ENCODE measurements around the gene NOP14. TPM values are rescaled to one million over a fixed set of nuclear protein-coding genes. Genes with fewer than 3 reads are reported as not detected.
"Not testable (repeated sequence)": the region's sequence is repeated elsewhere in the genome, so short reads cannot be mapped to it uniquely, and the experiment has no call there.

The NOP14 gene
- total RNA-seq, 6 experiments from 2014 or later, result 34.8 to 39.4 (median 37.0) TPM

DNA sequence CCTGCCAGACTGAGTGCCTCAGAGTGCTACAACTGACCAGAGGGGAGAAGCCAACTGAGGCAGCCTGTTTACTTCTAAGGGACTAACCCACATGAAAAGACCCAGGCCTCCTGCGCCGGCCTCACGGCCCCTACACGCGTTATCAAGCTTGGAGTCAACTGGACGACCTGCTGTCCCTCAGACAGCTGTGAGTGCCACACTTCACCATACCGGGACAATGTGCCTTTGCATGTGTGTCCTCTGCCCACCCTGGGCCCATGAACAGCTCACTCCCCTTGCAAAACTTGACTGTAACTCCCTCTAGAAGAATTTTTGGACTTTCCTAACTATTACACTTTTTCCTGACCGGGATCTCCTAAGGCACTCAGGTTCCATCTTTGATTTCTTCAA lies 1.8 kb downstream of the NOP14 start:
- H3K4me1 Mint-ChIP-seq (ENCODE audit: low read depth), result peaks cover 50% of the 10 kb centered on the region
- no peak overlapping the region for H3K27ac Mint-ChIP-seq
- no peak for DNase-seq
- H3K9me3 Mint-ChIP-seq, result no peaks in the 10 kb centered on the region
- peak overlapping the region; percentile 91 for H3K4me3 Mint-ChIP-seq
- TF ChIP-seq, protein P1, sequence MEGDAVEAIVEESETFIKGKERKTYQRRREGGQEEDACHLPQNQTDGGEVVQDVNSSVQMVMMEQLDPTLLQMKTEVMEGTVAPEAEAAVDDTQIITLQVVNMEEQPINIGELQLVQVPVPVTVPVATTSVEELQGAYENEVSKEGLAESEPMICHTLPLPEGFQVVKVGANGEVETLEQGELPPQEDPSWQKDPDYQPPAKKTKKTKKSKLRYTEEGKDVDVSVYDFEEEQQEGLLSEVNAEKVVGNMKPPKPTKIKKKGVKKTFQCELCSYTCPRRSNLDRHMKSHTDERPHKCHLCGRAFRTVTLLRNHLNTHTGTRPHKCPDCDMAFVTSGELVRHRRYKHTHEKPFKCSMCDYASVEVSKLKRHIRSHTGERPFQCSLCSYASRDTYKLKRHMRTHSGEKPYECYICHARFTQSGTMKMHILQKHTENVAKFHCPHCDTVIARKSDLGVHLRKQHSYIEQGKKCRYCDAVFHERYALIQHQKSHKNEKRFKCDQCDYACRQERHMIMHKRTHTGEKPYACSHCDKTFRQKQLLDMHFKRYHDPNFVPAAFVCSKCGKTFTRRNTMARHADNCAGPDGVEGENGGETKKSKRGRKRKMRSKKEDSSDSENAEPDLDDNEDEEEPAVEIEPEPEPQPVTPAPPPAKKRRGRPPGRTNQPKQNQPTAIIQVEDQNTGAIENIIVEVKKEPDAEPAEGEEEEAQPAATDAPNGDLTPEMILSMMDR (IDR thresholded peaks at IDR 0.05), result no peak
- H3K27me3 Mint-ChIP-seq (ENCODE audit: insufficient read depth), result no peaks in the 10 kb centered on the region
- peaks cover 30% of the 10 kb centered on the region for H3K36me3 Mint-ChIP-seq (ENCODE audit: low read depth)

DNA sequence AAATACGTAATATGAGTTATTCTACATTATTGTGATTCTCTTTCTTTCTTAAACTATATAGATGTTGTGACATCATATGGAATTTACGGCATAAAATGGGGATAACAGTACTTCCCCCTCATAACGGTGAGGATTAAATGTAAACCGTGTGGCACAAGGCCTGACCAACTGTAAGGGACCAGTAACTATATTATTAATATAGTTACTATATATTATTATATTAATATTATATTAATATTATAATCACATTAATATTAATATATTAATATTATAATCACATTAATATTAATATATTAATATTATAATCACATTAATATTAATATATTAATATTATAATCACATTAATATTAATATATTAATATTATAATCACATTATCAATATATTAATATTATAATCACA lies 2.8 kb downstream of the NOP14 start:
- DNase-seq; H3K4me3 Mint-ChIP-seq; H3K9me3 Mint-ChIP-seq; H3K27me3 Mint-ChIP-seq (ENCODE audit: insufficient read depth); H3K27ac Mint-ChIP-seq: not testable (repeated sequence)
- Mint-ChIP-seq H3K36me3 (ENCODE audit: low read depth) (peaks cover 33% of the 10 kb centered on the region), H3K4me1 (ENCODE audit: low read depth) (peaks cover 50% of the 10 kb centered on the region)

GRCh38 chr4:2958446-2958845 lies 4.8 kb downstream of the NOP14 start:
- TF ChIP-seq, protein P1 (IDR thresholded peaks at IDR 0.05), result no peak
- Mint-ChIP-seq H3K4me3 (peak overlapping the region; percentile 55), H3K27me3 (ENCODE audit: insufficient read depth) (no peaks in the 10 kb centered on the region), H3K4me1 (ENCODE audit: low read depth) (peaks cover 37% of the 10 kb centered on the region), H3K36me3 (ENCODE audit: low read depth) (peaks cover 44% of the 10 kb centered on the region), H3K9me3 (no peaks in the 10 kb centered on the region), H3K27ac (peak overlapping the region; percentile 87)
- DNase-seq, result no peak

DNA sequence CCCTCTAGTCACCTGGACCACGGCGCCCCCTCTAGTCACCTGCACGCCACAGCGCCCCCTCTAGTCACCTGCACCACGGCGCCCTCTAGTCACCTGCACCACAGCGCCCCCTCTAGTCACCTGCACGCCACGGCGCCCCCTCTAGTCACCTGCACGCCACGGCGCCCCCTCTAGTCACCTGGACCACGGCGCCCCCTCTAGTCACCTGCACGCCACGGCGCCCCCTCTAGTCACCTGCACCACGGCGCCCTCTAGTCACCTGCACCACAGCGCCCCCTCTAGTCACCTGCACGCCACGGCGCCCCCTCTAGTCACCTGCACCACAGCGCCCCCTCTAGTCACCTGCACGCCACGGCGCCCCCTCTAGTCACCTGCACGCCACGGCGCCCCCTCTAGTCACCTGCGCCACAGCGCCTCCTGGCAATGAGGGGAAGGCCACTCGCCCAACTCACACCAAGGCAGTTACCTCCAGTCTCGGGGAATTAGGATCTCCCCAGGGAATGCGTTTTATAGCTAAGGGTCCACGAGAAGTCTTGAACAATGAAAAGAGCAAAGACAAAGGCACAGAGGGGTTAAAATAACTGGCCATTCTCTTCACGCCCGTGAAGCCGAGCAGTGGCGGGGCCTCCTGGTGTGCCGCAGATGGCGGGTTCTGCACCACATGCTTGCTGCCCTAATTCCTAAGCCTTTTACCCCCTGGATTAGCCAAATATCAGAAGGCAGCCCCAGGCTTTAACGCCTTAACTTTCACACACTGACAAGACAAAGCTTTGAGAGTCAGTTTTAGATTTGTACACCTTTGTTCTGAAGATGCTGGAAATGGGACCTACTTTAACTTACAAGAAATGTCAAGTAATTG lies 7.8 kb downstream of the NOP14 start:
- DNase-seq; H3K27me3 Mint-ChIP-seq (ENCODE audit: insufficient read depth); H3K4me3 Mint-ChIP-seq; H3K9me3 Mint-ChIP-seq; H3K27ac Mint-ChIP-seq: not testable (repeated sequence)
- Mint-ChIP-seq H3K4me1 (ENCODE audit: low read depth) (peaks cover 35% of the 10 kb centered on the region), H3K36me3 (ENCODE audit: low read depth) (peaks cover 58% of the 10 kb centered on the region)
- TF ChIP-seq, protein P1 (IDR thresholded peaks at IDR 0.05), result peak; percentile 56

DNA sequence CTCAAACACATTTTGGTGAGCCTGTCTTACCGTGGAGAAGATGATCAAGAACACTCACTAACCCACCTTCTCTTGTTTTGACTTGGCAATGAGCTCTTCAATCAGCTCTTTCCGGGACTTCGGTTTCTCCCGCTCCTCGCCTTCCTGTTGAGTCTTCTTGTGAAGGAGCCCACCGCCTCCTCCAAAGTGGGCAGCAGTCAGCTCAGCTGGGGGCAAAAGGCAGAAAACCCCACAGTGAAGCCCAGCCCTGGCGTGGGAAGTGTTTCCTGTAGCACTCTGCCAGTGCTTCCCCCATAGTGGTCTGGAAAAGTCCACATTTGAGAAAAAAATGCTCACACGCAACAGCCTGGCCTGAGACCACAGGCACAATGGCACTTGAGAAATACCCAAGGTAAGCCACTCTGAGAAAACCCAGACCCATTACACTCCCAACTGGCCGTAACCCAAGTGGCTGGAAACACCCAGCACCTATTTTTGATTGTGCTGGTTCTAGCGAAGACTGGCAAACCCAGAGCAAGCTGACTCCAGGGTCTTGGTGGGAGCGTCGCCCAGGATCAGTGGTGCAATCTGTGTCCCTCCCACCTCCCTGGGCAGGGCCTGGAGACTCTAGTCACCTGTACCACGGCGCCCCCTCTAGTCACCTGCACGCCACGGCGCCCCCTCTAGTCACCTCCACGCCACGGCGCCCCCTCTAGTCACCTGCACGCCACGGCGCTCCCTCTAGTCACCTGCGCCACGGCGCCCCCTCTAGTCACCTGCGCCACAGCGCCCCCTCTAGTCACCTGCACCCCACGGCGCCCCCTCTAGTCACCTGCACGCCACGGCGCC lies 8.6 kb downstream of the NOP14 start:
- peaks cover 67% of the 10 kb centered on the region for H3K36me3 Mint-ChIP-seq (ENCODE audit: low read depth)
- TF ChIP-seq, protein P1 (IDR thresholded peaks at IDR 0.05), result no peak; the same call in 1 of the 2 replicates
- no peak overlapping the region for H3K4me3 Mint-ChIP-seq
- peaks cover 32% of the 10 kb centered on the region for H3K4me1 Mint-ChIP-seq (ENCODE audit: low read depth)
- DNase-seq, result no peak
- no peaks in the 10 kb centered on the region for H3K27me3 Mint-ChIP-seq (ENCODE audit: insufficient read depth)
- H3K27ac Mint-ChIP-seq, result no peak overlapping the region
- H3K9me3 Mint-ChIP-seq, result no peaks in the 10 kb centered on the region

- Mint-ChIP-seq H3K36me3 (ENCODE audit: low read depth) (peaks cover 66% of the 10 kb centered on the region), H3K27ac (no peak overlapping the region), H3K27me3 (ENCODE audit: insufficient read depth) (no peaks in the 10 kb centered on the region), H3K4me3 (no peak overlapping the region), H3K9me3 (no peaks in the 10 kb centered on the region), H3K4me1 (ENCODE audit: low read depth) (peaks cover 22% of the 10 kb centered on the region)
- TF ChIP-seq, protein P1 (IDR thresholded peaks at IDR 0.05), result no peak
- DNase-seq, result no peak
Observed at GRCh38 chr4:2953496-2953895, 9.7 kb downstream of the NOP14 start.

Data from HFFc6 (cell line).